Activated T-helper 1 cell treated with anti-CD3 and anti-CD28 coated beads, Interleukin-12 subunit alpha, Interleukin-12 subunit beta, Interleukin-2, Interleukin-4 antibody, amounts not matched to agents 30 ng/mL and 10 ng/mL and 1 ng/mL, durations not matched to agents 14 hours and 24 hours and 36 hours (primary cell): ENCODE measurements around the gene ARHGAP10. TPM values are rescaled to one million over a fixed set of nuclear protein-coding genes. Genes with fewer than 3 reads are reported as not detected.

Source experiments
- DNase-seq: peaks from one replicate; pipeline ENCODE4 v3.0.0; 2021; ENCODE audit warnings: low spot score
- H3K27ac Mint-ChIP-seq: one replicate; pipeline ENCODE4 v1.8.0; 2021; ENCODE audit warnings: mild to moderate bottlenecking, mixed read lengths
- H3K27me3 Mint-ChIP-seq: one replicate; pipeline ENCODE4 v1.8.0; 2022; ENCODE audit warnings: mild to moderate bottlenecking, moderate library complexity, mixed read lengths; ENCODE audit not compliant: insufficient read depth
- H3K36me3 Mint-ChIP-seq: one replicate; pipeline ENCODE4 v1.8.0; 2021; ENCODE audit warnings: low read depth, mixed read lengths
- H3K4me1 Mint-ChIP-seq: one replicate; pipeline ENCODE4 v1.8.0; 2021; ENCODE audit warnings: low read depth, mixed read lengths
- H3K4me3 Mint-ChIP-seq: one replicate; pipeline ENCODE4 v1.8.0; 2021; ENCODE audit warnings: mild to moderate bottlenecking, moderate library complexity, mixed read lengths
- H3K9me3 Mint-ChIP-seq: one replicate; pipeline ENCODE4 v1.8.0; 2021; ENCODE audit warnings: mixed read lengths
- intact Hi-C: fragments of 100-400 bp; cut with micrococcal nuclease; formaldehyde crosslinking; loops from one replicate; pipeline ENCODE4 v1.15.1; 2024
- total RNA-seq: library from RNA; stranded (reverse); gene quantifications from 2 replicates; pipeline ENCODE4 v1.2.3, GENCODE V29; 2022

Gene ARHGAP10
- total RNA-seq, 1 donor from 2014 or later = 7.4 TPM

GRCh38 chr4:147813973-147814372 lies 82.1 kb downstream of the ARHGAP10 start:
- Mint-ChIP-seq H3K4me3 (no peak overlapping the region), H3K27me3 (peaks cover 2% of the 10 kb centered on the region), H3K27ac (no peak overlapping the region), H3K36me3 (peaks cover 4% of the 10 kb centered on the region), H3K9me3 (no peaks in the 10 kb centered on the region), H3K4me1 (peaks cover 25% of the 10 kb centered on the region)
- DNase-seq = no peak
- intact Hi-C loops = no loop called here

- H3K4me3 Mint-ChIP-seq = no peak overlapping the region
- no peak overlapping the region for H3K27ac Mint-ChIP-seq
- no peak for DNase-seq
- H3K9me3 Mint-ChIP-seq = no peaks in the 10 kb centered on the region
- H3K36me3 Mint-ChIP-seq = peaks cover 2% of the 10 kb centered on the region
- intact Hi-C loops = no loop called here
- H3K4me1 Mint-ChIP-seq = peaks cover 21% of the 10 kb centered on the region
- peaks cover under 1% of the 10 kb centered on the region for H3K27me3 Mint-ChIP-seq
These were observed 82.5 kb downstream of the ARHGAP10 start for GRCh38 chr4:147814376-147814775.

GRCh38 chr4:147815741-147816140 lies 83.9 kb downstream of the ARHGAP10 start:
- Mint-ChIP-seq H3K4me3 (no peak overlapping the region), H3K27me3 (no peaks in the 10 kb centered on the region)

GRCh38 chr4:147816382-147817254 lies 84.7 kb downstream of the ARHGAP10 start:
- peaks cover 14% of the 10 kb centered on the region for H3K4me1 Mint-ChIP-seq

More at GRCh38 chr4:147815741-147816140, 83.9 kb downstream of the ARHGAP10 start:
- H3K4me1 Mint-ChIP-seq = peaks cover 18% of the 10 kb centered on the region
- H3K36me3 Mint-ChIP-seq = peaks cover 2% of the 10 kb centered on the region
- intact Hi-C loops = no loop called here
- no peak for DNase-seq
- no peak overlapping the region for H3K27ac Mint-ChIP-seq
- H3K9me3 Mint-ChIP-seq = no peaks in the 10 kb centered on the region

GRCh38 chr4:147820975-147821374 lies 89.1 kb downstream of the ARHGAP10 start:
- Mint-ChIP-seq H3K36me3 (peaks cover 6% of the 10 kb centered on the region), H3K4me1 (peaks cover 4% of the 10 kb centered on the region), H3K4me3 (no peak overlapping the region), H3K27ac (no peak overlapping the region), H3K9me3 (no peaks in the 10 kb centered on the region), H3K27me3 (no peaks in the 10 kb centered on the region)
- DNase-seq = no peak
- intact Hi-C loops = no loop called here

More at GRCh38 chr4:147816382-147817254, 84.7 kb downstream of the ARHGAP10 start:
- Mint-ChIP-seq H3K27me3 (no peaks in the 10 kb centered on the region), H3K9me3 (no peaks in the 10 kb centered on the region), H3K36me3 (no peaks in the 10 kb centered on the region), H3K27ac (no peak overlapping the region), H3K4me3 (no peak overlapping the region)
- no peak for DNase-seq
- intact Hi-C loops = no loop called here

- H3K4me3 Mint-ChIP-seq = no peak overlapping the region
- H3K27me3 Mint-ChIP-seq = no peaks in the 10 kb centered on the region
- no peak overlapping the region for H3K27ac Mint-ChIP-seq
- no peaks in the 10 kb centered on the region for H3K4me1 Mint-ChIP-seq
- peaks cover 6% of the 10 kb centered on the region for H3K36me3 Mint-ChIP-seq
- intact Hi-C loops = no loop called here
- H3K9me3 Mint-ChIP-seq = no peaks in the 10 kb centered on the region
- no peak for DNase-seq
These were observed 89.7 kb downstream of the ARHGAP10 start for GRCh38 chr4:147821555-147821954.

GRCh38 chr4:147822128-147822527 lies 90.2 kb downstream of the ARHGAP10 start:
- no peaks in the 10 kb centered on the region for H3K27me3 Mint-ChIP-seq
- no peaks in the 10 kb centered on the region for H3K9me3 Mint-ChIP-seq
- no peak overlapping the region for H3K4me3 Mint-ChIP-seq
- H3K36me3 Mint-ChIP-seq = peaks cover 6% of the 10 kb centered on the region
- DNase-seq = no peak
- intact Hi-C loops = no loop called here
- H3K4me1 Mint-ChIP-seq = no peaks in the 10 kb centered on the region
- no peak overlapping the region for H3K27ac Mint-ChIP-seq

GRCh38 chr4:147823130-147823529 lies 91.2 kb downstream of the ARHGAP10 start:
- no peak for DNase-seq
- Mint-ChIP-seq H3K4me1 (no peaks in the 10 kb centered on the region), H3K27me3 (no peaks in the 10 kb centered on the region), H3K4me3 (no peak overlapping the region), H3K27ac (no peak overlapping the region), H3K36me3 (peaks cover 6% of the 10 kb centered on the region), H3K9me3 (no peaks in the 10 kb centered on the region)
- intact Hi-C loops = no loop called here

- no peak for DNase-seq
- H3K9me3 Mint-ChIP-seq = no peaks in the 10 kb centered on the region
- H3K27ac Mint-ChIP-seq = no peak overlapping the region
- intact Hi-C loops = no loop called here
- H3K27me3 Mint-ChIP-seq = no peaks in the 10 kb centered on the region
- no peaks in the 10 kb centered on the region for H3K4me1 Mint-ChIP-seq
- peaks cover 6% of the 10 kb centered on the region for H3K36me3 Mint-ChIP-seq
- H3K4me3 Mint-ChIP-seq = no peak overlapping the region
These were observed 92.4 kb downstream of the ARHGAP10 start for GRCh38 chr4:147824316-147824715.

GRCh38 chr4:147824884-147825283 lies 93.0 kb downstream of the ARHGAP10 start:
- H3K36me3 Mint-ChIP-seq = peaks cover 6% of the 10 kb centered on the region
- intact Hi-C loops = no loop called here
- H3K27ac Mint-ChIP-seq = no peak overlapping the region
- H3K27me3 Mint-ChIP-seq = no peaks in the 10 kb centered on the region
- H3K9me3 Mint-ChIP-seq = no peaks in the 10 kb centered on the region
- no peaks in the 10 kb centered on the region for H3K4me1 Mint-ChIP-seq
- H3K4me3 Mint-ChIP-seq = no peak overlapping the region
- DNase-seq = no peak

GRCh38 chr4:147825451-147826287 lies 93.8 kb downstream of the ARHGAP10 start:
- intact Hi-C loops = no loop called here
- peaks cover 6% of the 10 kb centered on the region for H3K36me3 Mint-ChIP-seq
- H3K4me1 Mint-ChIP-seq = no peaks in the 10 kb centered on the region
- H3K4me3 Mint-ChIP-seq = no peak overlapping the region
- no peak for DNase-seq
- H3K9me3 Mint-ChIP-seq = no peaks in the 10 kb centered on the region
- H3K27ac Mint-ChIP-seq = no peak overlapping the region
- no peaks in the 10 kb centered on the region for H3K27me3 Mint-ChIP-seq

- Mint-ChIP-seq H3K9me3 (no peaks in the 10 kb centered on the region), H3K4me3 (no peak overlapping the region), H3K36me3 (peaks cover 6% of the 10 kb centered on the region), H3K27ac (no peak overlapping the region), H3K27me3 (no peaks in the 10 kb centered on the region), H3K4me1 (no peaks in the 10 kb centered on the region)
- intact Hi-C loops = no loop called here
- no peak for DNase-seq
These were observed 94.4 kb downstream of the ARHGAP10 start for GRCh38 chr4:147826288-147826646.

- Mint-ChIP-seq H3K27me3 (no peaks in the 10 kb centered on the region), H3K4me3 (no peak overlapping the region), H3K36me3 (peaks cover 9% of the 10 kb centered on the region), H3K4me1 (peaks cover 5% of the 10 kb centered on the region), H3K27ac (no peak overlapping the region), H3K9me3 (no peaks in the 10 kb centered on the region)
- intact Hi-C loops = no loop called here
- no peak for DNase-seq
These were observed 96.5 kb downstream of the ARHGAP10 start for GRCh38 chr4:147828331-147828905.
